Endothelial cell of umbilical vein (primary cell): ENCODE data around the gene NCKAP5.

Experiments
- CTCF ChIP-seq, 2 donors: IDR thresholded peaks; 1 replicate in 1 of 2; 2 replicates in 1 of 2; pipeline ENCODE4 v1.5.1; 2011; ENCODE audit warnings: low read length in 2 of 2, mild to moderate bottlenecking in 2 of 2, moderate library complexity in 2 of 2, control low read depth in 1 of 2, inconsistent platforms in 1 of 2, low read depth in 1 of 2; ENCODE audit not compliant: insufficient read depth in 1 of 2; ENCODE audit errors: extremely low read depth in 1 of 2
- POLR2A ChIP-seq: IDR thresholded peaks from 2 replicates; pipeline ENCODE4 v1.6.1; 2012; ENCODE audit warnings: low read depth, mild to moderate bottlenecking, control low read depth, low read length
- POLR2AphosphoS5 ChIP-seq: IDR thresholded peaks from 2 replicates; pipeline ENCODE4 v1.6.1; 2012; ENCODE audit warnings: low read depth, mild to moderate bottlenecking, control low read depth, low read length, moderate library complexity; ENCODE audit not compliant: insufficient read depth

DNA sequence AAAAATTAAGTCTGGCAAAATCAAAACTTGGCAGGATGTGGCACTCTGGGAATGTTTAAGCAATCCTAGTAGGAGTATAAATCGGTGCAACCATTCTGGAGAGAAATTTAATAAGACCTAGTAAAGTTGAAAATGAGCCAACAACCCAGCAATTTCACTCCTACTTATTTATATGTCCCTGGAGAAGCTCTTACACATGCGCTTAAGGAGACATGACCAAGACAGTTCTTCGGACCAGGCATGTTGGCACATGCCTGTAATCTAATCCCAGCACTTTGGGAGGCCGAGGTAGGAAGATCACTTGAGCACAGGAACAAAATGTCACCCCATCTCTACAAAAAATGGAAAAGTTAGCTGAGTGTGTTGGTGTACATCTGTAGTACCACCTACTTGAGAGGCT lies 523.7 kb downstream of the NCKAP5 start:
- no peak for TF ChIP-seq CTCF (IDR thresholded peaks at IDR 0.05; ENCODE audit: extremely low read depth in 1 of 2, insufficient read depth in 1 of 2, low read depth in 1 of 2, low read length in 2 of 2)
- no peak for TF ChIP-seq POLR2AphosphoS5
- no peak for TF ChIP-seq POLR2A
